NCI-H1092 (cell line): Measurements from ENCODE around the gene TMEM40.
A peak's percentile ranks its signal among the peaks of the same experiment; 100 is the strongest.
"Not testable (repeated sequence)": the region's sequence is repeated elsewhere in the genome, so short reads cannot be mapped to it uniquely, and the experiment has no call there.

Source experiments
- DNase-seq: peaks from one replicate; lab custom pipeline; 2025; lab: John Stamatoyannopoulos, UW

The TMEM40 gene, protein sequence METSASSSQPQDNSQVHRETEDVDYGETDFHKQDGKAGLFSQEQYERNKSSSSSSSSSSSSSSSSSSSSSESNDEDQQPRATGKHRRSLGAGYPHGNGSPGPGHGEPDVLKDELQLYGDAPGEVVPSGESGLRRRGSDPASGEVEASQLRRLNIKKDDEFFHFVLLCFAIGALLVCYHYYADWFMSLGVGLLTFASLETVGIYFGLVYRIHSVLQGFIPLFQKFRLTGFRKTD

GRCh38 chr3:12759097-12759679, at the start of gene TMEM40:
TSS of gene TMEM40 (minus strand) at chr3:12759259. CDS start at chr3:12749832, 9,427 bp downstream.
- DNase-seq: no peak

GRCh38 chr3:12808587-12808986, 49.5 kb upstream of the TMEM40 start:
- no peak for DNase-seq

- DNase-seq: no peak
Observed at GRCh38 chr3:12807601-12808359, 48.7 kb upstream of the TMEM40 start.

- no peak for DNase-seq
Observed at GRCh38 chr3:12807066-12807465, 48.0 kb upstream of the TMEM40 start.

DNA sequence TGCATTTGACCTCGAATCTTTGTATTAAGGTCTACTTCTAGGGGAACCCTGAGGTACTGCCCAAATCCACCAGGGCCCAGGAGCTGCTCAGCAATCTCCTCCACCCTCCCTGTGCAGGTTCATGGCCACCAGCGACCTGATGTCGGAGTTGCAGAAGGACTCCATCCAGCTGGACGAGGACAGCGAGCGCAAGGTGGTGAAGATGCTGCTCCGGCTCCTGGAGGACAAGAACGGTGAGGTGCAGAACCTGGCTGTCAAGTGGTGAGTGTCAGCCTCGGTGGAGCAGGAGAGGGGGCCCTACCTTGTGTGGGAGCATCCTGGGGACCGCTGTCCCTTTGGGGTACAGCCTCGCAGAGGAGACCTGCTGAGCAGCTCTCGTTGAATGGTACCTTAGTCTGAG, 44.3 kb upstream of the TMEM40 start:
- DNase-seq: no peak

GRCh38 chr3:12799525-12800440, 40.7 kb upstream of the TMEM40 start:
- no peak for DNase-seq

- no peak for DNase-seq
Observed at GRCh38 chr3:12798559-12799179, 39.6 kb upstream of the TMEM40 start.

GRCh38 chr3:12797892-12798558, 39.0 kb upstream of the TMEM40 start:
- DNase-seq: no peak

- no peak for DNase-seq
Observed at GRCh38 chr3:12797124-12797891, 38.2 kb upstream of the TMEM40 start.

- peak; percentile 23 for DNase-seq
Observed at GRCh38 chr3:12796171-12797123, 37.4 kb upstream of the TMEM40 start, which contains the start of gene CAND2. TSS of gene CAND2 (plus strand) at chr3:12796680. CDS start at chr3:12796721, 41 bp downstream.

DNA sequence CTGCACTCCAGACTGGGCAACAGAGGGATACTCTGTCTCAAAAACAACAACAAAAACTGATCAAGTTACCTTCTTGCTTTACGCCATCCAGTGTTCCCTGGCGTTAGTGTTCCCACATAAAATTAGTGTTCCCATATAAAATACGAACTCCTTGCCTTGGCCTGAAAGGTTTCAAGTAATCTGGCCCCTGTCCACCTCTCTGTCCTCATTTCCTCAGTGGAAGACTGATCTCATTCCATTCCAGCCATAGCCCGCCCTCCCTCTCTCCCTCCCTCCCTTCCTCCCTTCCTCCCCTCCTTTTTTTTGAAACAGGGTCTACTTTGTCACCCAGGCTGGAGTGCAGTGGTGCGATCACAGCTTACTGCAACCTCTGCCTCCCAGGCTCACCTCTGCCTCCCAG, 34.6 kb upstream of the TMEM40 start:
- no peak for DNase-seq

DNA sequence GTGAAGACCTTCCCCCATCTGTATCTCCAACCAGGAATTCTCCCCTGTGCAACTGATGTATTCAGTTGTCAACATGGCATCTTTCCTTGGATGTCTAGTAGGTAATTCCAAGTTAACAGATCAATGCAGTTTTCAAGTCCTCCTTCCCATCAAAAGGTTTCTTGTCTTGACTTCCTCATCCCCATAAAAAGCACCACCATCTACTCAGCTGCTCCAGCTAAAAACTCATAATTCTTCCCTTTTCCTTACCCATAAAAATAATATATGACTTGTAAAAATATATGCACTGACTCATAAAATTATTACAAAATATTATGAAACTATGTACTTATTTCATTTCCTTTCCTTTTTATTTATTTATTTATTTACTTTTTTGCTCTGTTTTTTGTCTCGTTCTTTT, 32.4 kb upstream of the TMEM40 start:
- no peak for DNase-seq

DNA sequence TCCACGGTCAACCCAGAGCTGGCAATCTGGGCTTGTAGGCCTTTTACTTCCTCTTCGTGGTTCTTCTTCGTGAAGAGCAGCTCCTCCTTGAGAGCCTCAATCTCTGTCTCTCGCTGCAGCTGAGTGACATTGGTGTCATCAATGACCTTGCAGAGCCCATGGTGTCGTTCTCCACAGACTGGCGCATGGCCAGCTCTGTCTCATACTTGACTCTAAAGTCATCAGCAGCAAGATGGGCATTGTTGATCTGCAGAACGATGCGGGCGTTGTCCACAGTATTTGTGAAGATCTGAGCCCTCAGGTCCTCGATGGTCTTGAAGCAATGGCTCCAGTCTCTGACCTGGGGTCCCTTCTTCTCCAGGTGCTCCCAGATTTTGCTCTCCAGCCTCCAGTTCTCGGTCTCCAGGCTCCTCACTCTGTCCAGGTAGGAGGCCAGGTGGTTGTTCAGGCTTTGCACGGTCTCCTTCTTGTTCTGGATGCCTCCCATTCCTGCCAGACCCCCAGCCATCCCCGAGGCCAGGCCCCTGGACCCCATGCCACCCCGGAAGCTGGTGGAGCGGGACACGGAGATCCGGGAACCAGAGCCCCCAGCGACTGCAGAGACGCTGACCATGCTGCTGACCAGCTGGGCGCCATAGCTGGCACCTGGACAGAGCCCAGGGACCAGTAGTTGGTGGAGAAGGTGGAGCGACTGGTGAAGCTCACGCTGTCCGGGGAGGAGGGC, 29.1 kb upstream of the TMEM40 start:
- not testable (repeated sequence) for DNase-seq

- peak; percentile 34 for DNase-seq
Observed at GRCh38 chr3:12787346-12787745, 28.3 kb upstream of the TMEM40 start.

DNA sequence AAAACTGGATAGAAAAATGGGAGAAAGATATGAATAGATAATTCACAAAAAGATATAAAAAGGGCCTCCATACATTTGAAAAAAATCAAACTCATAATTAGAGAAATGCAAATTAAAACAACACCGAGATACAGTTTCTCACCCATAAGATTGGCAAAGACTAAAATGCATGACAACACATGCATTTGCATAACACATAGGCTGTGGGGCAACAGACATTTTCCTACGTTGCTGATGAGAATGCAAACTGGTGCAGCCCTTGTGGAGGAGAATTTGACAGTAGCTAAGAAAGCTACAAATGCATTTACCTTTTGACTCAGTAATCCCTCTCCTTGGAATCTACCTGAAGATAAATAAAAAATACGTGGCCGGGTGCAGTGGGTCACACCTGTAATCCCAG, 26.0 kb upstream of the TMEM40 start:
- DNase-seq: no peak

DNA sequence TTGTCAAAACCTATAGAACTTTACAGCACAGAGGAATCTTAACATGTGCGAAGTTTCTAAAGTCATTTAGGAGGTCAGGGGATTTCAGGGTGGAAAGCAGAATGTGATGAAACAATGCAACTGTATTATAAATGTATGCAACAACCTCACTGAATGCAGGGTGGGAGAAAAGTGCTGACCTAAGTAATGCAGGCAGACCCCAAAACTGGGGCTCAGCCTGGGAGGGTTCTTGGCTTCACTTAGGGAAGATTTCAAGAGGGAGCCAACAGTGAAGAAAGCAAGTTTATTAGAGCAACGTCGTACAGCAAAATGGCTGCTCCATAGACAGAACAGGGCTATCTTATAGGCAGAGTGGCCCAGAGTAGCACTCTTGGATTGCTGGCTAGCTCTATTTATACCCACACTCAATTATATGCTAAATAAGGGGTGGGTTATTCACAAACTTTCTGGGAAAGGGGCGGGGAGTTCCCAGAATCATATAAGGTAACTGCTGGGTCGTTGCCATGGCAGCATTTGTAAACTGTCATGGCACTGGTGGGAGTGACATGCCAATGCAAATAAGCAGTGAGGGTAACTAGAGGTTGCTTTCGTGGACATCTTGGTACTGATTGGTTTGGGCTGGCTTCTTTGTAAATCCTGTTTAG, 23.2 kb upstream of the TMEM40 start:
- DNase-seq: no peak

- no peak for DNase-seq
Observed at GRCh38 chr3:12780751-12781150, 21.7 kb upstream of the TMEM40 start.

GRCh38 chr3:12777171-12777570, 18.1 kb upstream of the TMEM40 start:
- no peak for DNase-seq
